ENCODE measurements around the gene LRRC4B. TPM values are rescaled to one million over a fixed set of nuclear protein-coding genes. Genes with fewer than 3 reads are reported as not detected.
"Not testable (repeated sequence)": the region's sequence is repeated elsewhere in the genome, so short reads cannot be mapped to it uniquely, and the experiment has no call there.

The LRRC4B gene
- total RNA-seq, 4 donors from 2014 or later = 0.24 to 1.0 (median 0.81) TPM

GRCh38 chr19:50476907-50477238 lies 91.4 kb downstream of the LRRC4B start:
- H3K27ac ChIP-seq = peak overlapping the region; percentile 81
- 14% methylated on average over 20 of the region's 20 CpGs for WGBS
- no peaks in the 10 kb centered on the region for H3K27me3 ChIP-seq
- peak overlapping the region; percentile 91 for H3K4me3 ChIP-seq
- H3K4me1 ChIP-seq = peaks cover 13% of the 10 kb centered on the region
- H3K9me3 ChIP-seq = no peaks in the 10 kb centered on the region
- TF ChIP-seq CTCF (IDR thresholded peaks at IDR 0.05) (no peak), POLR2A (IDR thresholded peaks at IDR 0.05) (no peak), EP300 (IDR thresholded peaks at IDR 0.05) (no peak), POLR2AphosphoS5 (IDR thresholded peaks at IDR 0.05) (no peak)
- no peak for DNase-seq (ENCODE audit: low spot score in 2 of 2)
- peaks cover 31% of the 10 kb centered on the region for H3K36me3 ChIP-seq

- H3K27me3 ChIP-seq = no peaks in the 10 kb centered on the region
- peaks cover 26% of the 10 kb centered on the region for H3K36me3 ChIP-seq
- peak within 1 kb of the TSS; percentile 91 for H3K4me3 ChIP-seq
- peak; percentile 91 to 93 for DNase-seq (ENCODE audit: low spot score in 2 of 2)
- WGBS = under 1% methylated on average over 43 of the region's 58 CpGs
- no peaks in the 10 kb centered on the region for H3K9me3 ChIP-seq
- TF ChIP-seq POLR2AphosphoS5 (IDR thresholded peaks at IDR 0.05) = peak in 2 of 3 donors; percentile 9 to 38
- TF ChIP-seq POLR2A (IDR thresholded peaks at IDR 0.05) = peak; percentile 4 to 46
- TF ChIP-seq EP300 (IDR thresholded peaks at IDR 0.05) = no peak
- no peak for TF ChIP-seq CTCF (IDR thresholded peaks at IDR 0.05)
- peaks cover 13% of the 10 kb centered on the region for H3K4me1 ChIP-seq
- peak within 1 kb of the TSS; percentile 81 for H3K27ac ChIP-seq
These were observed 91.9 kb downstream of the LRRC4B start, which contains the start of the genes EMC10 and GARIN5A for GRCh38 chr19:50476224-50476906. EMC10 (plus strand) TSS chr19:50476507; CDS start chr19:50476545, 38 bp downstream. GARIN5A (minus strand) TSS chr19:50476848; CDS start chr19:50476388, 460 bp downstream.

DNA sequence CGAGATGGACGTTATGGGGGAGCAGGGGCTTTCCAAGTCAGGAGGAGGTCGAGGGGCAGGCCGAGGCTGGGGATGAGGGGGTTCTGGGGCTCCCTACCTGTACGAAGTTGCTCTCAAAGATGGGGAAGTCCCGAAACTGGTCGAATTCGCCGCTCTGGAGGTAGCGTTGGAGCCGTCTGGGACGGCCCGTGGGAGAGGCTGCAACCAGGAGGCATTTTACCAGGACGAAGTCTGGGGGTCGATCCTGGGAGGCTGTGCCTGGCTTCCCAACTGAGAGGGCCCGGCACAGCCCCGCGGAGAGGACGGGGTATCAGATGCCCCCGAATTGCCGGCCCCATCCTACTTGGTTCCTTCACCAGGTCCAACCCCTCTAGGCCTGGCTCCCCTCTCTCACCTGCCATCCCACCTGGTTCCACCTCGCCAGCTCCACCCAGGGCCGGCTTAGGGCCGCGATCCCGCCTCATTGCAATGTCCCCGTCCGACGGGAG lies 92.5 kb downstream of the LRRC4B start:
- Histone ChIP-seq H3K27me3 (no peaks in the 10 kb centered on the region), H3K4me1 (peaks cover 13% of the 10 kb centered on the region), H3K4me3 (peak overlapping the region; percentile 91), H3K9me3 (no peaks in the 10 kb centered on the region), H3K27ac (peak overlapping the region; percentile 81), H3K36me3 (peaks cover 20% of the 10 kb centered on the region)
- no peak for TF ChIP-seq POLR2A (IDR thresholded peaks at IDR 0.05)
- TF ChIP-seq CTCF (IDR thresholded peaks at IDR 0.05) = no peak
- peak in 1 of 3 donors; percentile 6 for TF ChIP-seq POLR2AphosphoS5 (IDR thresholded peaks at IDR 0.05)
- WGBS = 77% methylated on average over 26 of the region's 29 CpGs
- DNase-seq (ENCODE audit: low spot score in 2 of 2) = no peak

DNA sequence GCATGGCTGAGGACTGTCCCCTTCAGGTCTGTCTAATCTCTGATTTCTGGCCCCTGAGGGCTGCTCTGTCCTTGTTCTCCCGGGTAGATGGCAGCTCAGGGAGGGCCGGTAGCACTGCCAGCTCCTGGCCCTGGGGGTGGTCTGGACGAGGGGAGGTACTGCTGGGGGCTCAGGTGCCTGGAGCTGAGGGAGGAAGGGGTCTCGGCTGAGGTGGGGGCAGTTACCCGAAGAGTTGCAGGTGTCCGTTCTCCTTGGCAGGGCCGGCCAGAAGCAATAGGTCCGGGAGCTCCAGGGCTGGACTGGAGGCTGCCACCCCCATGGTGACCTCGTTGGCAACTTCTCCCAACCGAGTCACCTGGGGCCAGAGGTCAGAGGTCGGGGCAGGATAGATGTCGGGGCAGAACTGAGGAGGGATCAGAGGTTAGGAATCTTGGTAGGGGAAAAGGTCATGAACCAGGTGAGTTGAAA lies 93.1 kb downstream of the LRRC4B start:
- no peaks in the 10 kb centered on the region for H3K9me3 ChIP-seq

GRCh38 chr19:50473336-50473735 lies 94.9 kb downstream of the LRRC4B start:
- not testable (repeated sequence) for H3K9me3 ChIP-seq; H3K27me3 ChIP-seq; H3K4me3 ChIP-seq; H3K27ac ChIP-seq; DNase-seq (ENCODE audit: low spot score in 2 of 2); H3K36me3 ChIP-seq
- peaks cover 13% of the 10 kb centered on the region for H3K4me1 ChIP-seq
- 63% methylated on average over 3 of the region's 3 CpGs for WGBS

More for the DNA sequence above, 93.1 kb downstream of the LRRC4B start:
- 73% methylated on average over 12 of the region's 12 CpGs for WGBS
- Histone ChIP-seq H3K4me1 (peaks cover 13% of the 10 kb centered on the region), H3K36me3 (peaks cover 13% of the 10 kb centered on the region), H3K4me3 (no peak overlapping the region), H3K27me3 (no peaks in the 10 kb centered on the region), H3K27ac (no peak overlapping the region)
- DNase-seq (ENCODE audit: low spot score in 2 of 2) = no peak
- TF ChIP-seq POLR2A (IDR thresholded peaks at IDR 0.05) = no peak
- no peak for TF ChIP-seq POLR2AphosphoS5 (IDR thresholded peaks at IDR 0.05)
- no peak for TF ChIP-seq EP300 (IDR thresholded peaks at IDR 0.05)
- no peak for TF ChIP-seq CTCF (IDR thresholded peaks at IDR 0.05)
